H1 (cell line): Measurements from ENCODE around the gene UTP25. TPM values are rescaled to one million over a fixed set of nuclear protein-coding genes. Genes with fewer than 3 reads are reported as not detected.

Experiments
- CTCF ChIA-PET: fragments of 300-600 bp; sonication (Branson Sonifier 250); formaldehyde crosslinking; loops from one replicate; lab custom pipeline; 2021; ENCODE audit not compliant: partially characterized antibody; lab: Charles Lee
- POLR2A ChIA-PET: fragments of 300-600 bp; sonication (Branson Sonifier 250); formaldehyde crosslinking; loops from one replicate; lab custom pipeline; 2021; ENCODE audit warnings: inconsistent platforms; ENCODE audit not compliant: partially characterized antibody; lab: Charles Lee
- DNase-seq, 2 experiments: peaks; one replicate each; pipeline versions ENCODE4 v3.0.0 to v3.0.0-alpha.2; 2010 to 2022; ENCODE audit warnings: low spot score in 2 of 2, low read depth in 1 of 2, mixed read lengths in 1 of 2
- FAIRE-seq: peaks from 2 replicates; lab custom pipeline; 2011; peaks lifted over from hg19 to GRCh38; lab: Jason Lieb, UNC
- H2AFZ ChIP-seq: 2 replicates; pipeline ENCODE4 v1.8.1; 2012; ENCODE audit warnings: low read length, inconsistent platforms
- H2AK5ac ChIP-seq: 2 replicates; pipeline ENCODE4 v1.6.1; 2013; ENCODE audit warnings: low read depth, low read length
- H2BK120ac ChIP-seq: replicated peaks from 2 replicates; pipeline ENCODE3; 2013; ENCODE audit warnings: low read depth, low read length, inconsistent platforms
- H2BK12ac ChIP-seq: 2 replicates; pipeline ENCODE4 v1.6.1; 2013; ENCODE audit warnings: low read depth, low read length
- H2BK15ac ChIP-seq: 2 replicates; pipeline ENCODE4 v1.6.1; 2013; ENCODE audit warnings: low read length
- H2BK20ac ChIP-seq: 2 replicates; pipeline ENCODE4 v1.6.1; 2013; ENCODE audit warnings: low read length
- H2BK5ac ChIP-seq: 2 replicates; pipeline ENCODE4 v1.6.1; 2013; ENCODE audit warnings: low read depth, low read length
- H3K14ac ChIP-seq: 2 replicates; pipeline ENCODE4 v1.6.1; 2013; ENCODE audit warnings: inconsistent platforms; ENCODE audit not compliant: insufficient read length
- H3K18ac ChIP-seq: 2 replicates; pipeline ENCODE4 v1.6.1; 2013; ENCODE audit warnings: low read length; ENCODE audit errors: extremely low read depth
- H3K23ac ChIP-seq: 2 replicates; pipeline ENCODE4 v1.6.1; 2013; ENCODE audit warnings: inconsistent platforms; ENCODE audit not compliant: insufficient read length
- H3K23me2 ChIP-seq: 2 replicates; pipeline ENCODE4 v1.6.1; 2013; ENCODE audit warnings: low read depth, low read length
- H3K27ac ChIP-seq: 2 replicates; pipeline ENCODE4 v1.6.1; 2011; ENCODE audit warnings: low read depth, low read length, inconsistent platforms
- H3K27me3 ChIP-seq, 4 experiments: replicated peaks in 1 of 4; 1 replicate in 1 of 4; 2 replicates in 3 of 4; pipeline versions ENCODE4 v1.6.1 to v1.8.1; 2011 to 2013; ENCODE audit warnings: low read length in 3 of 4, mild to moderate bottlenecking in 3 of 4, inconsistent platforms in 2 of 4, mixed read lengths in 2 of 4, moderate library complexity in 1 of 4; ENCODE audit not compliant: control insufficient read depth in 3 of 4, insufficient read depth in 3 of 4; ENCODE audit errors: extremely low read depth in 1 of 4
- H3K36me3 ChIP-seq, 4 experiments: 2 replicates each; pipeline versions ENCODE4 v1.6.1 to v1.8.1; 2011 to 2013; ENCODE audit warnings: mild to moderate bottlenecking in 4 of 4, low read length in 3 of 4, moderate library complexity in 2 of 4, control low read depth in 1 of 4, inconsistent platforms in 1 of 4; ENCODE audit not compliant: insufficient read depth in 4 of 4, control insufficient read depth in 2 of 4
- H3K4ac ChIP-seq: replicated peaks from 2 replicates; pipeline ENCODE3; 2013; ENCODE audit warnings: low read length, low read depth, mixed read lengths, inconsistent platforms; ENCODE audit not compliant: insufficient read length
- H3K4me1 ChIP-seq, 4 experiments: replicated peaks in 1 of 4; 1 replicate in 1 of 4; 2 replicates in 3 of 4; pipeline versions ENCODE4 v1.6.1 to v1.8.1; 2011 to 2013; ENCODE audit warnings: low read length in 3 of 4, inconsistent platforms in 2 of 4, mixed read lengths in 1 of 4; ENCODE audit not compliant: insufficient read depth in 4 of 4, control insufficient read depth in 3 of 4
- H3K4me2 ChIP-seq, 2 experiments: 2 replicates each; pipeline versions ENCODE4 v1.6.1 to v1.8.1; 2011 to 2013; ENCODE audit warnings: low read depth in 2 of 2, low read length in 2 of 2, control low read depth in 1 of 2, inconsistent platforms in 1 of 2, mild to moderate bottlenecking in 1 of 2; ENCODE audit not compliant: insufficient read depth in 1 of 2
- H3K4me3 ChIP-seq, 4 experiments: fragments of 200-600, 300-600 bp in 1 of 4; sonication (generic), shearing (Covaris generic), sonication (Bioruptor Twin) in 1 of 4; 2 replicates each; pipeline versions ENCODE4 v1.5.1 to v1.8.1; 2011 to 2016; ENCODE audit warnings: low read length in 4 of 4, low read depth in 3 of 4, control low read depth in 2 of 4, inconsistent platforms in 2 of 4, mild to moderate bottlenecking in 2 of 4, mixed read lengths in 1 of 4, moderate library complexity in 1 of 4; ENCODE audit not compliant: insufficient read depth in 2 of 4; ENCODE audit errors: extremely low read depth in 1 of 4
- H3K56ac ChIP-seq: replicated peaks from 2 replicates; pipeline ENCODE3; 2013; ENCODE audit warnings: low read depth, mild to moderate bottlenecking, mixed read lengths, low read length, inconsistent platforms; ENCODE audit not compliant: insufficient read length
- H3K79me1 ChIP-seq: 2 replicates; pipeline ENCODE4 v1.6.1; 2013; ENCODE audit warnings: low read depth, low read length, control low read depth
- H3K79me2 ChIP-seq, 2 experiments: 2 replicates each; pipeline versions ENCODE4 v1.6.1 to v1.8.1; 2012 to 2013; ENCODE audit warnings: low read length in 2 of 2, mild to moderate bottlenecking in 2 of 2, inconsistent platforms in 1 of 2; ENCODE audit not compliant: insufficient read depth in 2 of 2, control insufficient read depth in 1 of 2
- H3K9ac ChIP-seq, 4 experiments: replicated peaks in 1 of 4; 1 replicate in 1 of 4; 2 replicates in 3 of 4; pipeline versions ENCODE4 v1.6.1 to v1.8.1; 2011 to 2013; ENCODE audit warnings: low read depth in 3 of 4, low read length in 3 of 4, control low read depth in 2 of 4, mild to moderate bottlenecking in 2 of 4, moderate library complexity in 2 of 4, inconsistent platforms in 1 of 4; ENCODE audit errors: extremely low read depth in 1 of 4
- H3K9me3 ChIP-seq, 2 experiments: 2 replicates each; pipeline versions ENCODE4 v1.6.1 to v1.8.1; 2012 to 2013; ENCODE audit warnings: mild to moderate bottlenecking in 2 of 2, moderate library complexity in 2 of 2, control low read depth in 1 of 2, inconsistent platforms in 1 of 2, low read depth in 1 of 2, low read length in 1 of 2, mixed read lengths in 1 of 2; ENCODE audit not compliant: insufficient read depth in 2 of 2
- H4K20me1 ChIP-seq, 2 experiments: replicated peaks in 1 of 2; 2 replicates each; pipeline versions ENCODE3 to v1.8.1; 2011 to 2013; ENCODE audit warnings: inconsistent platforms in 2 of 2, low read length in 2 of 2, mild to moderate bottlenecking in 1 of 2; ENCODE audit not compliant: insufficient read depth in 2 of 2, control insufficient read depth in 1 of 2
- H4K5ac ChIP-seq: 2 replicates; pipeline ENCODE4 v1.6.1; 2013; ENCODE audit warnings: low read length, low read depth, mixed read lengths, inconsistent platforms; ENCODE audit not compliant: insufficient read length
- H4K8ac ChIP-seq: 2 replicates; pipeline ENCODE4 v1.8.0; 2013; ENCODE audit warnings: mild to moderate bottlenecking, moderate library complexity, low read length, inconsistent platforms; ENCODE audit not compliant: insufficient read depth; ENCODE audit errors: extremely low read depth
- H4K91ac ChIP-seq: replicated peaks from 2 replicates; pipeline ENCODE3; 2013; ENCODE audit warnings: low read length, mixed read lengths, inconsistent platforms; ENCODE audit not compliant: insufficient read length
- CTCF ChIP-seq, 3 experiments: IDR thresholded peaks; 1 replicate in 2 of 3; 2 replicates in 1 of 3; pipeline versions ENCODE4 v1.5.1 to v1.6.1; 2011; ENCODE audit warnings: low read length in 3 of 3, mild to moderate bottlenecking in 3 of 3, inconsistent platforms in 2 of 3, low read depth in 1 of 3, moderate library complexity in 1 of 3; ENCODE audit not compliant: insufficient read depth in 1 of 3; ENCODE audit errors: control extremely low read depth in 1 of 3
- YY1 ChIP-seq: IDR thresholded peaks from 2 replicates; pipeline ENCODE4 v1.6.1; 2011; ENCODE audit warnings: low read depth, mild to moderate bottlenecking, low read length
- WGBS, 2 experiments: shearing (Covaris generic) in 1 of 2; methylation state at CpG; one replicate each; pipeline versions ENCODE4 v1.1.6 to v1.1.7; 2013 to 2015; ENCODE audit warnings: low lambda C conversion rate in 2 of 2, mixed read lengths in 2 of 2, inconsistent platforms in 1 of 2, low coverage in 1 of 2, missing lambda C conversion rate in 1 of 2; ENCODE audit not compliant: insufficient replicate concordance in 2 of 2, insufficient coverage in 1 of 2, insufficient read length in 1 of 2; ENCODE audit errors: extremely low coverage in 1 of 2, missing lambda C conversion rate in 1 of 2; 5-methylcytosine and 5-hydroxymethylcytosine counted together
- polyA plus RNA-seq, 7 experiments: library from polyadenylated mRNA; depleted of rRNA in 3 of 7; stranded (reverse) in 5 of 7; unstranded in 2 of 7; fragments of >200 nt in 5 of 7; fragments of 200-250 nt in 2 of 7; gene quantifications; 1 replicate in 5 of 7; 2 replicates in 1 of 7; 4 replicates in 1 of 7; pipeline versions ENCODE4 v1.2.1 to v1.2.3, GENCODE V29; 2011 to 2013; ENCODE audit warnings: missing spikeins in 2 of 7, mixed read lengths in 2 of 7
- total RNA-seq: library from RNA; stranded (reverse); fragmentation: NEBNext Ultra II Directional; extraction: Animal tissue kit (Norgen Biotek cat#: 25700); gene quantifications from 2 replicates; pipeline ENCODE4 v1.2.1, GENCODE V29; 2021

UTP25 gene
- total and polyA plus RNA-seq, 2 of the 8 experiments (the other 6 are each of a cell fraction or from before 2014, with no cell fraction given): 4.0 to 7.6 TPM

GRCh38 chr1:209837671-209838070 lies 9.9 kb downstream of the UTP25 start:
- H2AFZ ChIP-seq: no peak overlapping the region
- H3K27ac ChIP-seq: no peak overlapping the region
- 92% methylated on average over 7 of the region's 7 CpGs; no CpG with 5 or more reads in 1 of the 2 experiments for WGBS, 2 experiments
- H3K9ac ChIP-seq: no peak overlapping the region
- H3K23ac ChIP-seq: no peak overlapping the region
- H3K4me1 ChIP-seq: no peaks in the 10 kb centered on the region
- H3K79me2 ChIP-seq: no peaks in the 10 kb centered on the region
- H3K79me1 ChIP-seq: no peaks in the 10 kb centered on the region
- H4K20me1 ChIP-seq: peaks cover 0 to 6% of the 10 kb centered on the region in 2 experiments
- no peak overlapping the region for H2BK12ac ChIP-seq
- H2BK5ac ChIP-seq: no peak overlapping the region
- no peaks in the 10 kb centered on the region for H3K9me3 ChIP-seq
- H2AK5ac ChIP-seq: no peak overlapping the region
- H3K36me3 ChIP-seq: peaks cover 32 to 89% (median 75%) of the 10 kb centered on the region in 4 experiments
- H3K56ac ChIP-seq: no peak overlapping the region
- no peaks in the 10 kb centered on the region for H3K27me3 ChIP-seq
- no peak overlapping the region for H3K14ac ChIP-seq
- no peaks in the 10 kb centered on the region for H3K23me2 ChIP-seq
- DNase-seq: no peak
- H3K4ac ChIP-seq: no peak overlapping the region
- H2BK120ac ChIP-seq: no peak overlapping the region
- no peak for FAIRE-seq
- no peak overlapping the region for H3K4me2 ChIP-seq
- ChIA-PET CTCF (interaction anchor here (1.2 to 4.6 kb wide), 3 partner anchors 10 to 14 kb away, joined by 3 to 33 read pairs (median 16); partner anchors contain the start of gene UTP25), POLR2A (no interaction called here)
- H4K5ac ChIP-seq: no peak overlapping the region
- no peak overlapping the region for H4K91ac ChIP-seq
- no peak overlapping the region for H3K18ac ChIP-seq
- no peak overlapping the region for H2BK20ac ChIP-seq
- no peak overlapping the region for H4K8ac ChIP-seq
- no peak overlapping the region for H3K4me3 ChIP-seq
- no peak overlapping the region for H2BK15ac ChIP-seq
- TF ChIP-seq CTCF (IDR thresholded peaks at IDR 0.05; ENCODE audit: control extremely low read depth in 1 of 3, insufficient read depth in 1 of 3, low read depth in 1 of 3, low read length in 3 of 3) (no peak), YY1 (no peak)
